GM12892 (cell line): ENCODE results near the gene SYT5.
A peak's percentile ranks its signal among the peaks of the same experiment; 100 is the strongest.

Experiments
- DNase-seq: peaks from one replicate; pipeline ENCODE4 v3.0.0; 2011; ENCODE audit not compliant: insufficient read length
- FAIRE-seq: peaks from 2 replicates; lab custom pipeline; 2011; peaks lifted over from hg19 to GRCh38; lab: Jason Lieb, UNC
- POLR2A ChIP-seq: IDR thresholded peaks from 2 replicates; pipeline ENCODE4 v1.6.1; 2011; ENCODE audit warnings: low read depth, low read length, control low read depth
- POLR2AphosphoS5 ChIP-seq: IDR thresholded peaks from 2 replicates; pipeline ENCODE4 v1.6.1; 2011; ENCODE audit warnings: low read depth, low read length, control low read depth
- TAF1 ChIP-seq: IDR thresholded peaks from 2 replicates; pipeline ENCODE4 v1.6.1; 2011; ENCODE audit warnings: low read depth, mild to moderate bottlenecking, control low read depth, low read length, borderline replicate concordance

Gene SYT5

DNA sequence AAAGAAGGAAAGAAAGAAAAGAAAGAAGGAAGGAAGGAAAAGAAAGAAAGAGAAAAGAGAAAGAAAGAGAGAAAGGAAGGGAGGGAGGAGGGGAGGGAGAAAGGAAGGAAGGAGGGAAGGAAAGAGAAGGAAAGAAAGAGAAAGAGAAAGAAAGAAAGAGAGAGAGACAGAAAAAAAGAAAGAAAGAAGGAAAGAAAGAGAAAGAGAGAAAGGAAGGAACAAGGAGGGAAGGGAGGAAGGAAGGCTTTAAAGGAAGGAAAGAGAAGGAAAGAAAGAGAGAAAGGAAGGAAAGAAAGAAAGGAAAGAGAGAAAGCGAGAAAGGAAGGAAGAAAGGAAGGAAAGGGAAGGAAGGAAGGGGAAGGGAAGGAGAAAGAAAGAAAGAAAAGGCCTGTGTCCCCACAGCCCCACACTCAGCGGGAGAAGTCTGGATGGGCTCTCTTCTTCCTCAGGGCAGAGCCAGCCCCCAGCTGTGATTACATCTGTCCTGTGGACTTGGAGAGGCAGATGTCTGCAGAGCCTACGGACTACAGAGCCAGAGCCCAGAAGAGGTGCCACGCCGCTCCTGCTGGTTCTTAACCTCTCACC lies 19.6 kb upstream of the SYT5 start:
- FAIRE-seq, result no peak
- DNase-seq, result no peak
- TF ChIP-seq POLR2A, result no peak
- TF ChIP-seq POLR2AphosphoS5, result no peak
- no peak for TF ChIP-seq TAF1

DNA sequence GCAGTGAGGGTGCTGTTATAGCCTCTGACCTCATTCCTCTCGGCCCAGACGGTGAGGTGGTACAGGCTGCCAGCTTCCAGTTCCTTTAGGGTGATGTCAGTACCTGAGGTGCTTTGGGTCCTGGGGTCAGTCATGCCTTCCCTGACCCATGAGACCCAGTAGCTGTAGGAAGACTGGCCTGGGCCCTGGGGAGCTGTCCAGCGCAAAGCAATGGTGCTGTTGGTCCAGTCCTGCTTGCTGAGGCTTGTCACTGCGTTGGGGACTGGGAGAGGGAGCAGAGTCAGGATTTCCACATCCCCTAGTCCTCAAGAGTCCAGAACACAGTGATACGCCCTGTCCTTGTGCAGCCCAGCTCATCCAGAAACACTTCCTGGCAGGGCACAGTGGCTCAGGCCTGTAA lies 18.6 kb upstream of the SYT5 start:
- FAIRE-seq, result no peak
- TF ChIP-seq TAF1, result no peak
- TF ChIP-seq POLR2A, result no peak
- TF ChIP-seq POLR2AphosphoS5, result no peak

DNA sequence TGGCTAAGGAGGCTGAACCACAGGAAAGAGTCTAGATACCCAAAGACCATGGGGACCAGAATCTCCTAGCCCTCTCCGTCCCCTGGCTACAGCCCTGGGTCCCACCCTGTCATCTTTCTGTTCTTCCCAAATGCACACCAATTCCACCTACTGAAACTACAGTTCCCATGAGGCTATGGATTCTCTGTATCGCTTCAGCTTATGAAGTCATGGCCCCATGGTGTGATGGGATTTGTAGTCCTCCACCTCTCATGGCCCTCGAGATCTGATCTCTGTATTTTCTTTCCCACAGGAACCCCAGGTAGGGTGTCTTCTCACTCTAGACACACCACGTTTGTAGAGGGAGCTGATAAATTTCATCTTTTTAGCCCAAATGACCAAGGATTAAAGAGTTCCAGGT lies 17.4 kb upstream of the SYT5 start:
- DNase-seq (no peak), FAIRE-seq (no peak)
- TF ChIP-seq POLR2A (no peak), POLR2AphosphoS5 (no peak), TAF1 (no peak)

More for the DNA sequence above, 18.6 kb upstream of the SYT5 start:
- no peak for DNase-seq

DNA sequence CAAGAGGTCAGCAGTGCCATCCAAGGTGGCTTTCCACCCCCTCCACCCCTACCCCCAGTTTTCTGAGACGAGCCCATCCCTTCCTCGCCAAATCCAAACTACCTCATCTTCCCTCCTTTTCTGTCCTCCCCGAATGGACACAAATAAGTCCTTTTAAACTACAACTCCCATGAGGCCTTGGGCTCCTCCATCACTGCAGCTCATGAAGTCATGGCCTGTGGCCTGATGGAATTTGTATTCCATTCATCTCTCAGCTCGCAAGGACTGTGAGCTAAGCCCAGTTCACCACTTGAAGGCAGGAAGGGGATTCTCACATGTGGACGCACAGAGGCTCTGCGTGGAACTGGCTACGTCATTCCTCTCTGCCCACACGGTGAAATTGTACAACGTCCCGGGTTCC lies 16.7 kb upstream of the SYT5 start:
- FAIRE-seq, result no peak
- TF ChIP-seq TAF1 (no peak), POLR2A (no peak), POLR2AphosphoS5 (no peak)
- DNase-seq, result no peak

DNA sequence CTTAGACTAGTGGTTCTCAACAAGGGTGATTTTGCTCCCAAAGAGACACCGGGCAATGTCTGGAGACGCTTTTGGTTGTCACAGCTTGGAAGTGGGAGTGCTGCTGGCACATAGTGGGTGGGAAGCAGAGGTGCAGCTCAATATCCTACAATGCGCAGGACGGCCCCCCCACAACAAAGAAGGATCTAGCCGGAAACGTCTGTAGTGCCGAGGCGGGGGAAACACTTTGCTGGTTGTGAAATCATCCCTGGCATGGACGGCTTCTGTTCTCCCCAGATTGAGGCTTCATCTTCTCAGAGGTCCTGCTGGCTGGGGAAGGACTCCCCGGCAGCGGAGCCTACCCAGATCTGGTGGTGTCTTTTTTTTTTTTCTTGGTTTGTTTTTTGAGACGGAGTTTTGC lies 13.4 kb upstream of the SYT5 start:
- DNase-seq, result no peak
- no peak for TF ChIP-seq POLR2AphosphoS5
- no peak for TF ChIP-seq POLR2A
- no peak for TF ChIP-seq TAF1
- no peak for FAIRE-seq

DNA sequence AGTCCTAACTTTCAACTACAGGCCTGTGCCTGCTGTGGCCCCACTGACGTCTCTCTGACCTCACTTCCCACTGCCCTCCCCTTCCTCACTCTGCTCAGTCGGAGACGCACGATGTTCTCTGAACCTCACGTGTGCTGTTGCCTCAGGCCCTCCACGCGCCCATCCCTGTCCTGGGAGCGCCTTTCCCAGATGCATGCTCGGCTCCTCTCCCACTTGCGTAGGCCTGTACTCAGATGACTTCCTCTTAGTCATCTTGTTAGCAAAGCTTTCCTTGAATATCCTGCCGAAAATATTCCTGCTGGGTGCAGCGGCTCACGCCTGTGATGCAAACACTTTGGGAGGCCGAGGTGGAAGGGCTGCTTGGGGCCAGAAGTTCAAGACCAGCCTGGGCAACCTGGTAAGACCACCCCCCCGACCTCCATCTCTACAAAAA lies 9.3 kb upstream of the SYT5 start:
- FAIRE-seq, result no peak
- no peak for DNase-seq
- TF ChIP-seq POLR2AphosphoS5 (no peak), POLR2A (no peak), TAF1 (no peak)

DNA sequence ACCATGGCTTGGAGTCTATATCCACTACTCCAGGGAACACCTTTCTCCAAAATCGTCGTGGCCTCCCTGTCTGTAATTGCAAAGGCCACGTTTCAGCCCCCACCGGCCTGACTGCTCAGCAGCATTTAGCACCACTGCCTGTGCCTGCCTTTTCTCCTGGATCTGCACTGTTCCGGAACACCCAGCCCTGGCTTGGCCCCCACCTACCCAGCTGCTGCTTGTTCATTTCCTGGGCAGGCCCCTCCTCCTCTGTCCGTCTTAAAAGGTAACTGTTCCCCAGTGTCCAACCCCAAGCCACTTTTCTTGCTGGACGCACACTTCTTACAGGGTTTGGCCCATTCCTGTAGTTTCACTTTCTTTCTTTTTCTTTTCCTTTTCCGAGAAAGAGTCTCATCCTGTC lies 8.5 kb upstream of the SYT5 start:
- DNase-seq, result no peak
- FAIRE-seq, result no peak

DNA sequence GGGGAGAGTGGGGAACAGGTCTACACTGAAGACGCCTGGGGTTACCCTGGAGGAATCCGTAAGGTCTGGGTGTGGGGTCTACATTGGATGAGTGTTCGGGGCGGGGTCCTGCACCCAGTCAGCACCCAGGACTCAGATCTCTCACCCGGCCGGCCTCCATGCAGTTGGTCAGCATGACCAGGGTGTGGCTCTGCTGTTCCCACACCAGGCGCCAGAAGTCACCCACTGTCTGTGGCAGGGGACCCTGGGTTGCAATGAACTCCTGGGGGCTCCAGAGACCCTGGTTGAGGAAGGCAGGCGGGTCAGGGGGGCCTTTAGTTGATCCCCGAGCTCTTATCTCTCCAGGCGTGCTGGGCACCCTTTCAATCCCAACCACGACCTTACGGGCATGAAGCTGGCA lies 6.0 kb upstream of the SYT5 start:
- DNase-seq (no peak), FAIRE-seq (no peak)
- TF ChIP-seq POLR2AphosphoS5 (no peak), POLR2A (no peak), TAF1 (no peak)

More for the DNA sequence above, 8.5 kb upstream of the SYT5 start:
- TF ChIP-seq TAF1 (no peak), POLR2AphosphoS5 (no peak), POLR2A (no peak)

DNA sequence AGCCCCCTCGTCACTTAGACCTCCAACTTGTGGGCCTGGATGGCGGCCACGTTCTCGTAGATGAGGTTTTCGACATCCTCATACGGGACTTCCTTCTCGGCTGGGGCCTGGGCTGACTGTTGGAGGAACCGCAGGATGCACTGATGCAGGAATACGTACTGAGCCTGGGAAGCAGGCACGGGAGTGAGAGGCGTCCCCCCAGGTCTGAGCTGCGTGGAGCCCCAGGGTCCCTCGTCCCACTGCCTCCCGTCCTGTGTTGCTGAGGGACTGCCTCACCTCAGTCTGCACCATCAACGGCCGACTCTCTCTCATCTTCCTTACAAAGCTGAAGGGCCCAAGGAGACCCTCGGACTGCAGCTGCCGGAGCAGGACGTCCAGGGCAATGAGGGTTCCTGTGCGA lies 1.7 kb upstream of the SYT5 start:
- no peak for DNase-seq
- no peak for TF ChIP-seq POLR2AphosphoS5
- TF ChIP-seq TAF1, result no peak
- no peak for TF ChIP-seq POLR2A
- FAIRE-seq, result no peak

DNA sequence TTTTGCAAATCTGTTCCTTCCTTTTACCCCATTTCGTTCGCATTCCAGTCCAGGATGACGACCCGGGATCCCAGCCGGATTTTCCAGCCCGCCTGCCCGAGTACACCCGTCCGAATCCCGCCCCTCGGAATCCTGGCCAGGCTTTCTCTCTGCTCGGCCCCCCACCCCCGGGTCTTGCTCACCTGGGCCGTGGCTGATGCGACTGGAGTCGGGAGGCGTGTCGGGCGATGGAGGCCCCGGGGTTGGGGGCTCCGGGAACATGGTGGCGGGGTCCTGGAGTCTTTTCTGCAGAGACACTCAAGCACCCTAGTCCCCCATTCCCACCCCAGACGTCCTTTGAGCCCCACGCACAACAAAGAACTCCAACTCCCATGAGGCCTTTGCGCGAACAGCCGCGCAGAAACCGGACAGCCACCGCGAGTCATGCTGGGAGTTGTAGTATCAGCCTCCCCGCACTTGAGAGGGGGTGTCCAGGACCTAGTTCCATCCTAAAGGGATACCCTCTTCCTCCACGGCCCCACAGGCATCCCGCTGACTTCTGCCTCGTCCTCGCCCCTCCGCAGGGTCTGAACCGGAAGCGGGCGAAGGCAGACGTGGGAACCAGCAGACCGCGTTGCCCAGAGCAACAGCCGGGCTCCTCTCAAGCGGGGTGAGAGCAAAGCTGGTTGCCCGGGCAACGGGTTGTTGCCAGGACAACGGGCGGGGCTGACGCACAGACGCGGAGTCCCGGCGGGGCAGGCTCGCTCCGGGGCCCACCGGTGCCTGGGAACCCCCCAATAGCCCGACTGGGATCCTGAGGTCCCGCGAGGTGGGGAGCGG lies 1.1 kb downstream of the SYT5 start:
- FAIRE-seq, result peak; percentile 89
- TF ChIP-seq TAF1 (no peak), POLR2A (no peak), POLR2AphosphoS5 (no peak)
- DNase-seq, result peak; percentile 94

DNA sequence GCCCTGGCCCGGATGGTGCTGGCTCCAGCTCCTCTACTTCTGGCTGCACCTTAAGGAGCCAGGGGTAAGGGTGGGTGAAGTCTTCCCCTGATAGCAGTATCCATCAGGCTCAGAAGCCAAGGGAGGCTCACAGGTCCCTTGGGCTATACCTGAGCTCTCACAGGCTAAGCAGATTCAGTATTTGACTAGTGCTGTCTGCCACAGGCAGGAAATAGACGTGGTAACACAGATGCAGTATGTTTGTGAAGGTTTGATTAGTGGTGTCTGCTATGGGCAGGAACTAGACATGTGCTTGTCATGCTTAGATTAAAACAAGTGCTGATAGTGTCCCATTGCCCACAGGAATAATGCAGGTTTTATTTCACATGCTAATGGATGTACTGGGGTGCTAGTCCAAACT lies 4.0 kb downstream of the SYT5 start:
- no peak for DNase-seq
- no peak for TF ChIP-seq POLR2AphosphoS5
- TF ChIP-seq POLR2A, result no peak
- FAIRE-seq, result no peak

DNA sequence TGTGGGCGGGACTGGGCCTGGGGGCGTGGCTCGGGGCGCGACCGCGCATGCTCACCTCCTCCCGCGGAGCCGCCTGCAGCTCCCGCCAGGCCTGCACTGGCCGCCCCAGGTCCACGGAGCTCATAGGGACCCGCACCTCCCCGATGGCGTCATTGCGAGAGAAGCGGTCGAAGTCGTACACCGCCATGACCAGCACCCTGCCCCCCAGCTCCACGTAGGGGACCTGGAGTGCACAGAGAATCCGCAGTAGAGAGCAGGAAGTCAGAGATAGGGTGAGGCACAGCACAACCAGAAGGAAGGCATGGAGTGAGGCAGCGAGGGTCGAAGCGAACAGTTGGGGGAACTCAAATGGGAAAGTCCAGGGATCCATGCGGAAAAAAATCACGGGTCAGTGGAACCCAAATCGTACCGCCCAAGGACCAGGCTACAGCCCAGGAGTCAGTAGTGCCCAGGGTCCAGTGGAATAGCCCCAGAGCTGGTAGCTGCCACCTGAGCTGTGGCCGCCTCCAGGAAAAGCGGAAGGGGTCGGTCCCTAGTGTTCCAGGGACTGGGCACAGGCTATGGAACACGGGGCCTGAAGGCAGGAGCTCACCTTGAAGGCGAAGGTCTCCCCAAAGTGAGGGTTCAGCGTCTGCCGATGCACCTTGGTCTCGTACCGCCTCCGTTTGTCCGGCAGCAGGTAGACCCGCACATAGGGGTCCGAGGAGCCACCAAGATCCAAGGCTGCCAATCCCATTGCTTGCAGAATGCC lies 4.8 kb downstream of the SYT5 start:
- TF ChIP-seq POLR2A, result no peak
- TF ChIP-seq TAF1, result no peak
- no peak for TF ChIP-seq POLR2AphosphoS5
- no peak for DNase-seq

More for the DNA sequence above, 4.8 kb downstream of the SYT5 start:
- FAIRE-seq, result no peak
